ENCODE data around the gene SDCBP2.
A peak's percentile ranks its signal among the peaks of the same experiment; 100 is the strongest.

SDCBP2 gene

GRCh38 chr20:1310071-1310470 lies 18.9 kb downstream of the SDCBP2 start:
- no peak for DNase-seq

GRCh38 chr20:1309439-1309847 lies 19.5 kb downstream of the SDCBP2 start:
- DNase-seq: no peak

GRCh38 chr20:1308702-1309095 lies 20.2 kb downstream of the SDCBP2 start:
- DNase-seq: no peak

- no peak for DNase-seq
These were observed 20.8 kb downstream of the SDCBP2 start for GRCh38 chr20:1308067-1308701.

- DNase-seq: no peak
These were observed 21.4 kb downstream of the SDCBP2 start for GRCh38 chr20:1307571-1307971.

- DNase-seq: no peak
These were observed 21.8 kb downstream of the SDCBP2 start for GRCh38 chr20:1307171-1307570.

GRCh38 chr20:1306316-1307135 lies 22.4 kb downstream of the SDCBP2 start:
- no peak for DNase-seq

- DNase-seq: no peak
These were observed 23.2 kb downstream of the SDCBP2 start for GRCh38 chr20:1305712-1306111.

- DNase-seq: no peak
These were observed 24.0 kb downstream of the SDCBP2 start for GRCh38 chr20:1304710-1305515.

- DNase-seq: no peak
These were observed 26.0 kb downstream of the SDCBP2 start for GRCh38 chr20:1302685-1303541.

GRCh38 chr20:1301031-1301529 lies 27.9 kb downstream of the SDCBP2 start:
- peak; percentile 65 for DNase-seq

- DNase-seq: no peak
These were observed 28.7 kb downstream of the SDCBP2 start for GRCh38 chr20:1300083-1300840.

GRCh38 chr20:1299522-1299921 lies 29.4 kb downstream of the SDCBP2 start:
- no peak for DNase-seq

GRCh38 chr20:1298888-1299511 lies 29.9 kb downstream of the SDCBP2 start:
- DNase-seq: no peak

GRCh38 chr20:1298166-1298565 lies 30.8 kb downstream of the SDCBP2 start:
- no peak for DNase-seq

GRCh38 chr20:1297486-1297885 lies 31.5 kb downstream of the SDCBP2 start:
- DNase-seq: no peak

- no peak for DNase-seq
These were observed 32.0 kb downstream of the SDCBP2 start for GRCh38 chr20:1296922-1297321.

GRCh38 chr20:1296117-1296610 lies 32.8 kb downstream of the SDCBP2 start:
- DNase-seq: no peak

- DNase-seq: no peak
These were observed 33.5 kb downstream of the SDCBP2 start for GRCh38 chr20:1295276-1295930.

- DNase-seq: no peak
These were observed 34.4 kb downstream of the SDCBP2 start for GRCh38 chr20:1294497-1294896.

Data from fibroblast of upper back skin (primary cell).